Spinal cord (tissue), 10 donors: ENCODE measurements around the gene ABCA13. TPM values are rescaled to one million over a fixed set of nuclear protein-coding genes. Genes with fewer than 3 reads are reported as not detected.
A peak's percentile ranks its signal among the peaks of the same experiment; 100 is the strongest.

ENCODE experiments used
- DNase-seq, 6 donors: peaks; one replicate each; pipeline versions ENCODE4 v3.0.0 to v3.0.0-alpha.2; 2013 to 2015; ENCODE audit warnings: low spot score in 6 of 6, low read depth in 4 of 6
- H3K27ac ChIP-seq: one replicate; pipeline ENCODE4 v1.5.1; 2013; ENCODE audit warnings: low read depth, low read length, control low read depth
- H3K27me3 ChIP-seq: one replicate; pipeline ENCODE4 v1.6.1; 2013; ENCODE audit warnings: low read length; ENCODE audit not compliant: control insufficient read depth, insufficient read depth
- H3K36me3 ChIP-seq: one replicate; pipeline ENCODE4 v1.6.1; 2013; ENCODE audit warnings: low read length; ENCODE audit not compliant: control insufficient read depth, insufficient read depth
- H3K4me1 ChIP-seq: one replicate; pipeline ENCODE4 v1.6.1; 2013; ENCODE audit warnings: low read length; ENCODE audit not compliant: control insufficient read depth, insufficient read depth
- H3K4me3 ChIP-seq: one replicate; pipeline ENCODE4 v1.5.1; 2013; ENCODE audit warnings: low read depth, low read length, control low read depth
- H3K9me3 ChIP-seq: one replicate; pipeline ENCODE4 v1.6.1; 2013; ENCODE audit warnings: low read length; ENCODE audit not compliant: control insufficient read depth, insufficient read depth
- WGBS: methylation state at CpG from one replicate; pipeline ENCODE4 v1.1.5; 2013; ENCODE audit warnings: missing lambda C conversion rate; ENCODE audit not compliant: insufficient coverage; 5-methylcytosine and 5-hydroxymethylcytosine counted together
- polyA plus RNA-seq, 2 donors: library from polyadenylated mRNA; unstranded; fragments of 120-200 nt; gene quantifications; one replicate each; pipeline ENCODE4 v1.2.1, GENCODE V29; 2013; ENCODE audit not compliant: insufficient read length in 2 of 2
- total RNA-seq, 2 donors: library from RNA; depleted of rRNA in 1 of 2; stranded (reverse); fragments of 120-200 nt in 1 of 2; fragments of >200 nt in 1 of 2; gene quantifications; one replicate each; pipeline versions ENCODE4 v1.2.3 to v1.2.4, GENCODE V29; 2013 to 2014
- donor health status: healthy.

ABCA13 gene
- total and polyA plus RNA-seq, 4 donors, result 0.33 to 5.8 (median 0.72) TPM

GRCh38 chr7:48170506-48170905, 752 bp upstream of the ABCA13 start:
- no peak for DNase-seq
- H3K4me3 ChIP-seq, result no peak overlapping the region
- no peak overlapping the region for H3K27ac ChIP-seq
- WGBS, result 67% methylated on average over 1 of the region's 3 CpGs
- no peaks in the 10 kb centered on the region for H3K9me3 ChIP-seq
- no peaks in the 10 kb centered on the region for H3K36me3 ChIP-seq
- no peaks in the 10 kb centered on the region for H3K4me1 ChIP-seq
- H3K27me3 ChIP-seq, result no peaks in the 10 kb centered on the region

GRCh38 chr7:48173313-48173712, 2.1 kb downstream of the ABCA13 start:
- no peaks in the 10 kb centered on the region for H3K9me3 ChIP-seq
- no peak overlapping the region for H3K4me3 ChIP-seq
- no peaks in the 10 kb centered on the region for H3K27me3 ChIP-seq
- DNase-seq, result no peak
- H3K27ac ChIP-seq, result no peak overlapping the region
- no peaks in the 10 kb centered on the region for H3K4me1 ChIP-seq
- H3K36me3 ChIP-seq, result no peaks in the 10 kb centered on the region

GRCh38 chr7:48173756-48174382, 2.6 kb downstream of the ABCA13 start:
- Histone ChIP-seq H3K4me3 (no peak overlapping the region), H3K36me3 (no peaks in the 10 kb centered on the region), H3K27ac (no peak overlapping the region), H3K27me3 (no peaks in the 10 kb centered on the region), H3K4me1 (no peaks in the 10 kb centered on the region), H3K9me3 (no peaks in the 10 kb centered on the region)
- no peak for DNase-seq
- WGBS, result 75% methylated on average over 1 of the region's 1 CpG

- H3K4me3 ChIP-seq, result no peak overlapping the region
- no peaks in the 10 kb centered on the region for H3K9me3 ChIP-seq
- no peaks in the 10 kb centered on the region for H3K36me3 ChIP-seq
- H3K27me3 ChIP-seq, result no peaks in the 10 kb centered on the region
- H3K4me1 ChIP-seq, result no peaks in the 10 kb centered on the region
- no peak for DNase-seq
- WGBS, result 80% methylated on average over 1 of the region's 1 CpG
- H3K27ac ChIP-seq, result no peak overlapping the region
Observed at GRCh38 chr7:48175019-48175418, 3.8 kb downstream of the ABCA13 start.

- Histone ChIP-seq H3K4me1 (no peaks in the 10 kb centered on the region), H3K9me3 (no peaks in the 10 kb centered on the region), H3K27me3 (no peaks in the 10 kb centered on the region), H3K36me3 (no peaks in the 10 kb centered on the region), H3K4me3 (no peak overlapping the region), H3K27ac (no peak overlapping the region)
- no CpG with 5 or more reads among the region's 2 CpGs for WGBS
- DNase-seq, result no peak
Observed at GRCh38 chr7:48176356-48176893, 5.2 kb downstream of the ABCA13 start.

GRCh38 chr7:48177271-48177670, 6.0 kb downstream of the ABCA13 start:
- 95% methylated on average over 11 of the region's 11 CpGs for WGBS
- Histone ChIP-seq H3K4me3 (no peak overlapping the region), H3K27me3 (no peaks in the 10 kb centered on the region), H3K4me1 (no peaks in the 10 kb centered on the region), H3K9me3 (no peaks in the 10 kb centered on the region), H3K27ac (no peak overlapping the region), H3K36me3 (no peaks in the 10 kb centered on the region)
- DNase-seq, result no peak

GRCh38 chr7:48179496-48180030, 8.3 kb downstream of the ABCA13 start:
- peak in 1 of 6 donors; percentile 48 for DNase-seq
- Histone ChIP-seq H3K27ac (no peak overlapping the region), H3K9me3 (no peaks in the 10 kb centered on the region), H3K4me1 (no peaks in the 10 kb centered on the region), H3K27me3 (no peaks in the 10 kb centered on the region), H3K4me3 (no peak overlapping the region), H3K36me3 (no peaks in the 10 kb centered on the region)
- WGBS, result 65% methylated on average over 6 of the region's 9 CpGs

GRCh38 chr7:48180981-48181380, 9.7 kb downstream of the ABCA13 start:
- Histone ChIP-seq H3K27ac (no peak overlapping the region), H3K9me3 (no peaks in the 10 kb centered on the region), H3K4me1 (no peaks in the 10 kb centered on the region), H3K4me3 (no peak overlapping the region), H3K27me3 (no peaks in the 10 kb centered on the region), H3K36me3 (no peaks in the 10 kb centered on the region)
- no CpG with 5 or more reads among the region's 6 CpGs for WGBS
- DNase-seq, result no peak

GRCh38 chr7:48182718-48183369, 11.6 kb downstream of the ABCA13 start:
- Histone ChIP-seq H3K36me3 (no peaks in the 10 kb centered on the region), H3K4me1 (no peaks in the 10 kb centered on the region), H3K27ac (no peak overlapping the region), H3K4me3 (no peak overlapping the region), H3K9me3 (no peaks in the 10 kb centered on the region), H3K27me3 (no peaks in the 10 kb centered on the region)
- DNase-seq, result no peak
- WGBS, result no CpG with 5 or more reads among the region's 3 CpGs

- H3K27me3 ChIP-seq, result no peaks in the 10 kb centered on the region
- no peaks in the 10 kb centered on the region for H3K9me3 ChIP-seq
- no peak overlapping the region for H3K4me3 ChIP-seq
- 82% methylated on average over 4 of the region's 5 CpGs for WGBS
- H3K27ac ChIP-seq, result no peak overlapping the region
- DNase-seq, result peak in 1 of 6 donors; percentile 16
- no peaks in the 10 kb centered on the region for H3K36me3 ChIP-seq
- H3K4me1 ChIP-seq, result no peaks in the 10 kb centered on the region
Observed at GRCh38 chr7:48183370-48183743, 12.1 kb downstream of the ABCA13 start.
